RWPE2 (cell line): Measurements from ENCODE around the gene PPM1G.
A peak's percentile ranks its signal among the peaks of the same experiment; 100 is the strongest.

Experiments used
- ATAC-seq: fragments of 200-7000 bp; cut with Tn5 transposase; 3 replicates; pipeline ENCODE4 v1.9.1; 2021; ENCODE audit warnings: low read depth
- DNase-seq: peaks from one replicate; pipeline ENCODE4 v3.0.0-alpha.2; 2020; ENCODE audit warnings: low spot score
- H3K27ac ChIP-seq: fragments of 450-650 bp; 2 replicates; pipeline ENCODE4 v1.5.1; 2017; ENCODE audit warnings: mild to moderate bottlenecking; ENCODE audit not compliant: poor library complexity, severe bottlenecking
- H3K27me3 ChIP-seq: fragments of 250-450 bp; sonication (Bioruptor Pico); 2 replicates; pipeline ENCODE4 v1.5.1; 2021; ENCODE audit warnings: mild to moderate bottlenecking, moderate library complexity; ENCODE audit not compliant: insufficient read depth, poor library complexity, severe bottlenecking
- H3K36me3 ChIP-seq: fragments of 250-450 bp; sonication (Bioruptor Pico); 2 replicates; pipeline ENCODE4 v1.5.1; 2020; ENCODE audit warnings: low read depth, mild to moderate bottlenecking, moderate library complexity
- H3K4me1 ChIP-seq: fragments of 250-450 bp; sonication (Bioruptor Pico); 2 replicates; pipeline ENCODE4 v1.5.1; 2021; ENCODE audit warnings: mild to moderate bottlenecking, moderate library complexity; ENCODE audit not compliant: insufficient read depth, poor library complexity, severe bottlenecking
- H3K4me3 ChIP-seq: fragments of 250-450 bp; sonication (Bioruptor Pico); 2 replicates; pipeline ENCODE4 v1.5.1; 2021; ENCODE audit warnings: mild to moderate bottlenecking, moderate library complexity; ENCODE audit not compliant: severe bottlenecking
- H3K9me3 ChIP-seq: fragments of 250-450 bp; sonication (Bioruptor Pico); 2 replicates; pipeline ENCODE4 v1.5.1; 2021; ENCODE audit warnings: mild to moderate bottlenecking, moderate library complexity; ENCODE audit not compliant: severe bottlenecking
- CTCF ChIP-seq: fragments of 450-650 bp; IDR thresholded peaks from one replicate; pipeline ENCODE4 v1.5.1; 2017; ENCODE audit warnings: mild to moderate bottlenecking, moderate library complexity; ENCODE audit not compliant: poor library complexity, severe bottlenecking

Gene PPM1G

DNA sequence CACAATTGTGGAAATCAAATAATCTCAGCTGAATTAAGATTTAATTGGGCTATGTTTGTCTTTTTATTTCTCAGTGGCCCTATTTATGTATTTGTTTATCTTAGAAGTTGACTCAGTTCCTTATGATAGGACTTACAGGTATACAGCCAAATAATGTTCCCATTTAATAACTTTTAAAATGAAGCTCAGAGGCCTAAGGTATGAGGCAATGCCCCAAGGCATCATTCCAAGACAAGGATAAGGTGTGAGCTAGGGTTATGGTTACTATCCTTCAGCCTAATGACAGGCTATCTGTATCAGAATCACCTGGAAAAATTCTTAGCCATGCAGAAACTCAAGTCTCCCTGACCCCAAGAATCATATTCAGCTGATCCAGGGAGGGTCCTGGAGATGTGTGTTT is 11.6 kb upstream of the PPM1G start:
- Histone ChIP-seq H3K27ac (no peak overlapping the region), H3K4me3 (no peak overlapping the region), H3K27me3 (no peaks in the 10 kb centered on the region), H3K9me3 (no peaks in the 10 kb centered on the region), H3K4me1 (no peaks in the 10 kb centered on the region), H3K36me3 (no peaks in the 10 kb centered on the region)
- DNase-seq (no peak), ATAC-seq (peak; percentile 41; the same call in 1 of the 3 replicates)
- no peak for TF ChIP-seq CTCF

DNA sequence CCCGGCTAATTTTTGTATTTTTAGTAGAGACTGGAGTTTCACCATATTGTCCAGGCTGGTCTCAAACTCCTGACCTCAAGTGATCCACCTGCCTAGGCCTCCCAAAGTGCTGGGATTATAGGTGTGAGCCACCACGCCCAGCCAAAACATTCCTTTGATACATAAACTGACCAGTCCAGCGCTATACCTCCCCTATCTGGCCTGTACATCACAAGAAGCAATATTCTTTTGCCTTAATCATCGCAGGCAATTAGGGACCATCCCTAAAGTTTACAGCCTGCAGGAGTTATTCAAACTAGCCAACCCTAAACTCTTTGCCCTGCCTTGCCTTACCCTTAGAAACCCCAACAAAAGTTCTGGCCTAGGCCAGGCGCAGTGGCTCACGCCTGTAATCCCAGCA is 6.8 kb upstream of the PPM1G start:
- no peak overlapping the region for H3K4me3 ChIP-seq
- no peaks in the 10 kb centered on the region for H3K36me3 ChIP-seq
- DNase-seq (no peak), ATAC-seq (no peak)
- no peaks in the 10 kb centered on the region for H3K27me3 ChIP-seq
- no peaks in the 10 kb centered on the region for H3K9me3 ChIP-seq
- no peak for TF ChIP-seq CTCF
- no peak overlapping the region for H3K27ac ChIP-seq
- H3K4me1 ChIP-seq = no peaks in the 10 kb centered on the region

DNA sequence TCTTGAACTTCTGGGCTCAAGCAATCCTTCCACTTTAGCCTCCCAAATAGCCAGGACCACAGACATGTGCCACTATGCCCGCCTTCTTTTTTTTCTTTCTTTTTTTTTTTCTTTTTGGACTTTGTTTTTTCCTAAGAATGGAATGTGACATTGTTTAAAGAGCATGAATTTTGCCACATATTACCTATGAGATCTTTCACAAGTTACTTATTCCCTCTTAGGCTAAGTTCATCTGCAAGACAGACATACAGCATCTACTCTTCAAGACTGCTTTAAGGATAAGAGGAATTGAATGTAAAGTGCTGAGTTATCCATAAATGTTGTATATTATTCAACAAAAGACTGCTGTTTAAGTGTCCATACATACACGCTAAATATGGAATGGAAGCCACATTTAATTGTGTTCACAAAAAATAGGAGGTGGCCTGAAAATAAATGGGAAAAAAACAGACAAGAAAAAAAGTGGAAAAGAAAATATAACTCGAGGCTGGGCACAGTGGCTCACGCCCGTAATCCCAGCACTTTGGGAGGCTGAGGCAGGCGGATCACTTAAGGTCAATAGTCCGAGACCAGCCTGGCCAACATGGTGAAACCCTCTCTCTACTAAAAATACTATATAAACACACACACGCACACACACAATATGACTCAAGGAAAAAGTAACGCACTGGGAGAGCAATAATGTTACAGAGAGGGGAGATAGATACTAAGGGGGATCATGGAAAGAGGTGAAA is 3.2 kb upstream of the PPM1G start:
- Histone ChIP-seq H3K27me3 (no peaks in the 10 kb centered on the region), H3K4me3 (no peak overlapping the region), H3K4me1 (peaks cover 8% of the 10 kb centered on the region), H3K27ac (no peak overlapping the region), H3K36me3 (peaks cover 4% of the 10 kb centered on the region), H3K9me3 (no peaks in the 10 kb centered on the region)
- DNase-seq (no peak), ATAC-seq (no peak)
- no peak for TF ChIP-seq CTCF

- peaks cover 12% of the 10 kb centered on the region for H3K4me1 ChIP-seq
- ATAC-seq (peak; percentile 59), DNase-seq (peak; percentile 62)
- H3K36me3 ChIP-seq = peaks cover 34% of the 10 kb centered on the region
- peak overlapping the region; percentile 78 for H3K27ac ChIP-seq
- H3K9me3 ChIP-seq = no peaks in the 10 kb centered on the region
- peak; percentile 4 for TF ChIP-seq CTCF
- H3K27me3 ChIP-seq = no peaks in the 10 kb centered on the region
- H3K4me3 ChIP-seq = peak overlapping the region; percentile 96
These were observed 630 bp downstream of the PPM1G start for GRCh38 chr2:27408601-27409320.
